GM12878 (cell line): ENCODE data around the gene FSHR. TPM values are rescaled to one million over a fixed set of nuclear protein-coding genes. Genes with fewer than 3 reads are reported as not detected.

Experiments
- ATAC-seq: fragments of 200-7000 bp; cut with Tn5 transposase; 3 replicates; pipeline ENCODE4 v1.9.1; 2020; ENCODE audit warnings: mild to moderate bottlenecking, moderate library complexity
- BruUV-seq: library from RNA; stranded (reverse); fragments of 400-500 nt; replicated peaks from 2 replicates; lab custom pipeline; 2021; lab: Mats Ljungman, UMichigan
- CTCF ChIA-PET: fragments of 300-600 bp; sonication (Branson Sonifier 250); formaldehyde crosslinking; extraction: SDS; loops from one replicate; lab custom pipeline; 2021; ENCODE audit warnings: inconsistent platforms; lab: Yijun Ruan, JAX
- POLR2A ChIA-PET: fragments of 350-600 bp; formaldehyde crosslinking; extraction: SDS; loops from one replicate; lab custom pipeline; 2021; ENCODE audit warnings: inconsistent platforms; lab: Charles Lee
- RAD21 ChIA-PET: fragments of 300-600 bp; sonication (Branson Sonifier 250); formaldehyde crosslinking; loops from one replicate; lab custom pipeline; 2023; ENCODE audit warnings: antibody characterized with exemption; ENCODE audit not compliant: unreplicated experiment; lab: Charles Lee
- SMC1A ChIA-PET: fragments of 300-600 bp; sonication (Branson Sonifier 250); formaldehyde crosslinking; loops from one replicate; lab custom pipeline; 2023; ENCODE audit not compliant: unreplicated experiment, uncharacterized antibody; lab: Charles Lee
- DNase-seq: peaks from one replicate; pipeline ENCODE4 v3.0.0-alpha.2; 2011; ENCODE audit warnings: low read depth, low spot score
- FAIRE-seq: peaks from 3 replicates; lab custom pipeline; 2011; peaks lifted over from hg19 to GRCh38; lab: Jason Lieb, UNC
- H2AFZ ChIP-seq: 2 replicates; pipeline ENCODE4 v1.6.0; 2011; ENCODE audit warnings: low read depth, low read length, control low read depth; ENCODE audit not compliant: control insufficient read depth
- H3K27ac ChIP-seq: 2 replicates; pipeline ENCODE4 v1.5.1; 2011; ENCODE audit warnings: control low read depth; ENCODE audit not compliant: control insufficient read depth, insufficient read depth
- H3K27me3 ChIP-seq, 2 experiments: replicated peaks in 1 of 2; 2 replicates each; pipeline versions ENCODE4 v1.6.0 to v1.6.1; 2011; ENCODE audit warnings: low read length in 1 of 2; ENCODE audit not compliant: control insufficient read depth in 2 of 2, insufficient read depth in 2 of 2
- H3K36me3 ChIP-seq, 2 experiments: 2 replicates each; pipeline ENCODE4 v1.5.1; 2011; ENCODE audit warnings: low read length in 1 of 2; ENCODE audit not compliant: control insufficient read depth in 2 of 2, insufficient read depth in 2 of 2
- H3K4me1 ChIP-seq: 2 replicates; pipeline ENCODE4 v1.6.1; 2011; ENCODE audit warnings: mild to moderate bottlenecking, low read length, moderate library complexity, mixed read lengths; ENCODE audit not compliant: control insufficient read depth, insufficient read depth
- H3K4me2 ChIP-seq: 2 replicates; pipeline ENCODE4 v1.6.0; 2011; ENCODE audit warnings: control low read depth; ENCODE audit not compliant: control insufficient read depth, insufficient read depth
- H3K4me3 ChIP-seq: fragments of 200-600 bp; sonication (generic); 2 replicates; pipeline ENCODE4 v1.5.1; 2016
- H3K79me2 ChIP-seq: 2 replicates; pipeline ENCODE4 v1.6.0; 2011; ENCODE audit warnings: low read length; ENCODE audit not compliant: control insufficient read depth, insufficient read depth
- H3K9ac ChIP-seq: 2 replicates; pipeline ENCODE4 v1.8.0; 2011; ENCODE audit warnings: low read length, control low read depth, mixed read lengths; ENCODE audit not compliant: control insufficient read depth, insufficient read depth
- H3K9me3 ChIP-seq: replicated peaks from 3 replicates; pipeline ENCODE4 v1.5.1; 2011; ENCODE audit warnings: mild to moderate bottlenecking, low read length; ENCODE audit not compliant: control insufficient read depth, insufficient read depth
- H4K20me1 ChIP-seq: 2 replicates; pipeline ENCODE4 v1.6.0; 2011; ENCODE audit not compliant: control insufficient read depth, insufficient read depth
- EED ChIP-seq: sonication (generic); IDR thresholded peaks from 2 replicates; pipeline ENCODE4 v1.6.1; 2016; ENCODE audit warnings: antibody characterized with exemption, low read depth
- ESRRA ChIP-seq: IDR thresholded peaks from 2 replicates; pipeline ENCODE4 v1.6.1; 2012; ENCODE audit warnings: mild to moderate bottlenecking, low read length, improper control_type of control experiment
- ETV6 ChIP-seq, 2 experiments: fragments of 450-650 bp in 1 of 2; IDR thresholded peaks in 1 of 2; conservative IDR thresholded peaks in 1 of 2; 2 replicates each; pipeline ENCODE4 v1.6.1; 2014; ENCODE audit warnings: antibody characterized with exemption in 1 of 2, borderline replicate concordance in 1 of 2, low read depth in 1 of 2, mild to moderate bottlenecking in 1 of 2, moderate library complexity in 1 of 2
- HDAC2 ChIP-seq: fragments of 200-600 bp; sonication (generic); IDR thresholded peaks from 2 replicates; pipeline ENCODE4 v1.6.1; 2017
- IKZF2 ChIP-seq, 2 experiments: fragments of 450-650 bp; IDR thresholded peaks; 2 replicates each; pipeline ENCODE4 v1.6.1; 2017; ENCODE audit warnings: mild to moderate bottlenecking in 2 of 2, moderate library complexity in 2 of 2
- KAT2A ChIP-seq: conservative IDR thresholded peaks from 2 replicates; pipeline ENCODE4 v1.6.1; 2011; ENCODE audit warnings: low read depth, low read length; ENCODE audit not compliant: control insufficient read depth
- KDM1A ChIP-seq: fragments of 200-600 bp; sonication (generic); IDR thresholded peaks from 2 replicates; pipeline ENCODE4 v1.6.1; 2016; ENCODE audit warnings: borderline replicate concordance
- LARP7 ChIP-seq: fragments of 450-650 bp; IDR thresholded peaks from 2 replicates; pipeline ENCODE4 v1.6.1; 2017; ENCODE audit warnings: mild to moderate bottlenecking
- NFYB ChIP-seq: IDR thresholded peaks from 2 replicates; pipeline ENCODE4 v1.6.1; 2011; ENCODE audit warnings: low read depth, mild to moderate bottlenecking, low read length, improper control_type of control experiment, moderate library complexity; ENCODE audit not compliant: insufficient read depth
- NR2C1 ChIP-seq: fragments of 450-650 bp; IDR thresholded peaks from 2 replicates; pipeline ENCODE4 v1.6.1; 2017; ENCODE audit warnings: antibody characterized with exemption, mild to moderate bottlenecking, moderate library complexity
- NRF1 ChIP-seq: conservative IDR thresholded peaks from 2 replicates; pipeline ENCODE4 v1.6.1; 2011; ENCODE audit warnings: mild to moderate bottlenecking, low read depth, low read length, improper control_type of control experiment
- PAX8 ChIP-seq: fragments of 450-650 bp; IDR thresholded peaks from 2 replicates; pipeline ENCODE4 v1.6.1; 2017; ENCODE audit warnings: mild to moderate bottlenecking, moderate library complexity
- PML ChIP-seq: IDR thresholded peaks from 2 replicates; pipeline ENCODE4 v1.6.1; 2012; ENCODE audit warnings: low read length, inconsistent platforms
- RELA ChIP-seq: fragments of 450-650 bp; IDR thresholded peaks from 2 replicates; pipeline ENCODE4 v1.8.0; 2014; ENCODE audit warnings: borderline replicate concordance; ENCODE audit not compliant: partially characterized antibody
- SMARCA5 ChIP-seq: fragments of 450-650 bp; IDR thresholded peaks from 2 replicates; pipeline ENCODE4 v1.6.1; 2017; ENCODE audit warnings: mild to moderate bottlenecking
- SP1 ChIP-seq: IDR thresholded peaks from one replicate; pipeline ENCODE4 v1.6.1; 2011; ENCODE audit warnings: low read depth, low read length
- SREBF1 ChIP-seq: IDR thresholded peaks from 2 replicates; pipeline ENCODE4 v1.6.1; 2012; ENCODE audit warnings: mild to moderate bottlenecking, low read length
- WGBS: methylation state at CpG from one replicate; pipeline ENCODE4 v1.1.6; 2016; ENCODE audit warnings: low lambda C conversion rate; ENCODE audit not compliant: insufficient replicate concordance, insufficient coverage; ENCODE audit errors: missing lambda C conversion rate; 5-methylcytosine and 5-hydroxymethylcytosine counted together
- in situ Hi-C: fragments of 300-500 bp; cut with MboI; formaldehyde crosslinking; loops from 9 replicates; pipeline ENCODE4 v1.14.3; 2018; ENCODE audit warnings: mixed read lengths
- intact Hi-C: fragments of 100-400 bp; cut with micrococcal nuclease; formaldehyde crosslinking; loops from one replicate; pipeline ENCODE4 v1.14.2; 2022; ENCODE audit not compliant: unreplicated experiment
- polyA plus RNA-seq, 11 experiments: library from polyadenylated mRNA; depleted of rRNA in 4 of 11; unstranded in 6 of 11; stranded (reverse) in 5 of 11; fragments of >200 nt; fragmentation: Nextera tagmentation in 4 of 11; fragmentation: Illumina TruSeq in 1 of 11; extraction: Ambion mirVana in 4 of 11; extraction: Trizol in 1 of 11; gene quantifications; 1 replicate in 1 of 11; 2 replicates in 10 of 11; pipeline versions ENCODE4 v1.2.1 to v1.2.3, GENCODE V29; 2011 to 2016; ENCODE audit warnings: inconsistent platforms in 2 of 11, missing spikeins in 2 of 11, low read depth in 1 of 11
- total RNA-seq, 4 experiments: library from RNA; depleted of rRNA in 3 of 4; stranded (reverse); fragments of >200 nt in 3 of 4; fragmentation: Illumina TruSeq in 1 of 4; extraction: Trizol in 1 of 4; gene quantifications; 2 replicates each; pipeline versions ENCODE4 v1.2.1 to v1.2.3, GENCODE V29; 2013 to 2021
- TF ChIP-seq, protein P1 (sequence below): IDR thresholded peaks from 2 replicates; pipeline ENCODE4 v1.6.1; 2012; ENCODE audit warnings: low read length, inconsistent platforms
- TF ChIP-seq, protein P2 (sequence below): IDR thresholded peaks from 2 replicates; pipeline ENCODE4 v1.6.1; 2011; ENCODE audit warnings: mild to moderate bottlenecking, low read depth, low read length, moderate library complexity; ENCODE audit not compliant: insufficient replicate concordance

The FSHR gene
- total and polyA plus RNA-seq, 10 of the 15 experiments (the other 5 are each of a cell fraction or from before 2014, with no cell fraction given): not detected

- CTCF ChIA-PET: no interaction called here
- H3K4me1 ChIP-seq: no peaks in the 10 kb centered on the region
- no peak overlapping the region for H2AFZ ChIP-seq
- POLR2A ChIA-PET: no interaction called here
- WGBS: 2% methylated on average over 7 of the region's 7 CpGs
- FAIRE-seq: no peak
- H4K20me1 ChIP-seq: no peaks in the 10 kb centered on the region
- no peaks in the 10 kb centered on the region for H3K9me3 ChIP-seq
- H3K27me3 ChIP-seq: no peaks in the 10 kb centered on the region
- intact Hi-C loops: no loop called here
- no peak overlapping the region for H3K4me2 ChIP-seq
- BruUV-seq: no TSS peak
- no peak for TF ChIP-seq HDAC2
- no peak for TF ChIP-seq PML
- TF ChIP-seq PAX8: no peak
- TF ChIP-seq, protein P1, sequence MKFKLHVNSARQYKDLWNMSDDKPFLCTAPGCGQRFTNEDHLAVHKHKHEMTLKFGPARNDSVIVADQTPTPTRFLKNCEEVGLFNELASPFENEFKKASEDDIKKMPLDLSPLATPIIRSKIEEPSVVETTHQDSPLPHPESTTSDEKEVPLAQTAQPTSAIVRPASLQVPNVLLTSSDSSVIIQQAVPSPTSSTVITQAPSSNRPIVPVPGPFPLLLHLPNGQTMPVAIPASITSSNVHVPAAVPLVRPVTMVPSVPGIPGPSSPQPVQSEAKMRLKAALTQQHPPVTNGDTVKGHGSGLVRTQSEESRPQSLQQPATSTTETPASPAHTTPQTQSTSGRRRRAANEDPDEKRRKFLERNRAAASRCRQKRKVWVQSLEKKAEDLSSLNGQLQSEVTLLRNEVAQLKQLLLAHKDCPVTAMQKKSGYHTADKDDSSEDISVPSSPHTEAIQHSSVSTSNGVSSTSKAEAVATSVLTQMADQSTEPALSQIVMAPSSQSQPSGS: no peak
- ATAC-seq: no peak
- SMC1A ChIA-PET: no interaction called here
- in situ Hi-C loops: no loop called here
- H3K9ac ChIP-seq: no peak overlapping the region
- RAD21 ChIA-PET: no interaction called here
- no peaks in the 10 kb centered on the region for H3K36me3 ChIP-seq
- no peak overlapping the region for H3K4me3 ChIP-seq
- DNase-seq: no peak
- H3K27ac ChIP-seq: no peak overlapping the region
- H3K79me2 ChIP-seq: no peaks in the 10 kb centered on the region
Measured at GRCh38 chr2:49154891-49155290, 576 bp upstream of the FSHR start.

DNA sequence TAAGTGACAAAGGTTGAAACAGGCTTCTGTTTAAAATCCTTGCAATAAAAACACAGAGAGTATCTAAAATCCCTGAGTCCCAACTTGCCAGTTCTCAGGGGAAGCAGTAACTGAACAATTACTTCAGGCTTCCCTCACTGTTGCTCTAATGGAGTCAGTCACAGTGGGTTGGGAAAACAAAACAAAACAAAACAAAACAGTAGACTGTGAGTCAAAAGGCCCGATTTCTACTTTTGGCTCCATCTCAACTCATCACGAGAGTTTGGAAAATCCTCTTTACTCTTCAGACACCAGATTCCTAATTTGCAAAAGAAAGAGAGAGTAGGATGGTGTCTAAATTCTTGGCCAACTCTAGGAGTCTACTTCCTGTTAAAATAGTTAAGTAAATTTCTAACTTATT is 1.1 kb downstream of the FSHR start:
- DNase-seq (no peak), FAIRE-seq (no peak), ATAC-seq (no peak)
- 0% methylated on average over 2 of the region's 2 CpGs for WGBS
- Histone ChIP-seq H3K4me2 (no peak overlapping the region), H2AFZ (no peak overlapping the region), H4K20me1 (no peaks in the 10 kb centered on the region), H3K9ac (no peak overlapping the region), H3K79me2 (no peaks in the 10 kb centered on the region), H3K4me3 (no peak overlapping the region), H3K27ac (no peak overlapping the region), H3K4me1 (no peaks in the 10 kb centered on the region), H3K9me3 (no peaks in the 10 kb centered on the region), H3K36me3 (no peaks in the 10 kb centered on the region), H3K27me3 (no peaks in the 10 kb centered on the region)
- RAD21 ChIA-PET: no interaction called here
- intact Hi-C loops: no loop called here
- no TSS peak for BruUV-seq
- SMC1A ChIA-PET: no interaction called here
- CTCF ChIA-PET: no interaction called here
- in situ Hi-C loops: no loop called here
- POLR2A ChIA-PET: no interaction called here
- TF ChIP-seq SP1 (no peak), KDM1A (no peak), SREBF1 (no peak), SMARCA5 (no peak), IKZF2 (IDR thresholded peaks at IDR 0.05) (no peak), LARP7 (no peak), NRF1 (no peak), KAT2A (no peak), ESRRA (no peak), RELA (no peak), NR2C1 (no peak), NFYB (no peak), EED (no peak), ETV6 (conservative IDR thresholded peaks at IDR 0.05 in 1 of 2, IDR thresholded peaks at IDR 0.05 in 1 of 2; ENCODE audit: borderline replicate concordance in 1 of 2, low read depth in 1 of 2) (no peak)
- TF ChIP-seq, protein P2, sequence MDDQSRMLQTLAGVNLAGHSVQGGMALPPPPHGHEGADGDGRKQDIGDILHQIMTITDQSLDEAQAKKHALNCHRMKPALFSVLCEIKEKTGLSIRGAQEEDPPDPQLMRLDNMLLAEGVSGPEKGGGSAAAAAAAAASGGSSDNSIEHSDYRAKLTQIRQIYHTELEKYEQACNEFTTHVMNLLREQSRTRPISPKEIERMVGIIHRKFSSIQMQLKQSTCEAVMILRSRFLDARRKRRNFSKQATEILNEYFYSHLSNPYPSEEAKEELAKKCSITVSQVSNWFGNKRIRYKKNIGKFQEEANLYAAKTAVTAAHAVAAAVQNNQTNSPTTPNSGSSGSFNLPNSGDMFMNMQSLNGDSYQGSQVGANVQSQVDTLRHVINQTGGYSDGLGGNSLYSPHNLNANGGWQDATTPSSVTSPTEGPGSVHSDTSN: no peak
